OCI-LY7 (cell line): ENCODE data around the gene MTHFR.

Experiments used
- EZH2phosphoT487 ChIP-seq: fragments of 200-600 bp; sonication (generic); IDR thresholded peaks from 2 replicates; pipeline ENCODE4 v1.6.1; 2018; ENCODE audit warnings: low read depth, borderline replicate concordance, mild to moderate bottlenecking, mixed run types, antibody characterized with exemption, low read length, moderate library complexity, mixed read lengths
- TF ChIP-seq, protein P1 (sequence below): fragments of 200-600 bp; sonication (generic); conservative IDR thresholded peaks from 2 replicates; pipeline ENCODE4 v1.5.1; 2014; ENCODE audit warnings: mild to moderate bottlenecking, antibody characterized with exemption, low read length, moderate library complexity, mixed read lengths

GRCh38 chr1:11765661-11766428 lies 39.9 kb downstream of the MTHFR start:
- TF ChIP-seq, protein P1, sequence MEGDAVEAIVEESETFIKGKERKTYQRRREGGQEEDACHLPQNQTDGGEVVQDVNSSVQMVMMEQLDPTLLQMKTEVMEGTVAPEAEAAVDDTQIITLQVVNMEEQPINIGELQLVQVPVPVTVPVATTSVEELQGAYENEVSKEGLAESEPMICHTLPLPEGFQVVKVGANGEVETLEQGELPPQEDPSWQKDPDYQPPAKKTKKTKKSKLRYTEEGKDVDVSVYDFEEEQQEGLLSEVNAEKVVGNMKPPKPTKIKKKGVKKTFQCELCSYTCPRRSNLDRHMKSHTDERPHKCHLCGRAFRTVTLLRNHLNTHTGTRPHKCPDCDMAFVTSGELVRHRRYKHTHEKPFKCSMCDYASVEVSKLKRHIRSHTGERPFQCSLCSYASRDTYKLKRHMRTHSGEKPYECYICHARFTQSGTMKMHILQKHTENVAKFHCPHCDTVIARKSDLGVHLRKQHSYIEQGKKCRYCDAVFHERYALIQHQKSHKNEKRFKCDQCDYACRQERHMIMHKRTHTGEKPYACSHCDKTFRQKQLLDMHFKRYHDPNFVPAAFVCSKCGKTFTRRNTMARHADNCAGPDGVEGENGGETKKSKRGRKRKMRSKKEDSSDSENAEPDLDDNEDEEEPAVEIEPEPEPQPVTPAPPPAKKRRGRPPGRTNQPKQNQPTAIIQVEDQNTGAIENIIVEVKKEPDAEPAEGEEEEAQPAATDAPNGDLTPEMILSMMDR = no peak
- no peak for TF ChIP-seq EZH2phosphoT487
